ENCODE data around the gene ZNF280D.

GRCh38 chr15:56729561-56729960 lies 3.7 kb downstream of the ZNF280D start:
- TF ChIP-seq CTCF (IDR thresholded peaks at IDR 0.05; ENCODE audit: borderline replicate concordance, extremely low read depth, low read length, poor library complexity, severe bottlenecking) (no peak), EZH2 (IDR thresholded peaks at IDR 0.05; ENCODE audit: borderline replicate concordance, low read depth, low read length, severe bottlenecking) (no peak)

All from DND-41 (cell line).